Calu3 (cell line): ENCODE data around the gene SSBP3. TPM values are rescaled to one million over a fixed set of nuclear protein-coding genes. Genes with fewer than 3 reads are reported as not detected.

Experiments used
- BruUV-seq: library from RNA; stranded (reverse); fragments of 400-500 nt; replicated peaks from 2 replicates; lab custom pipeline; 2021; lab: Mats Ljungman, UMichigan
- CTCF ChIA-PET: fragments of 300-600 bp; sonication (Branson Sonifier 250); formaldehyde crosslinking; loops from one replicate; lab custom pipeline; 2022; ENCODE audit warnings: antibody characterized with exemption; lab: Charles Lee
- DNase-seq: peaks from one replicate; pipeline ENCODE4 v3.0.0; 2022
- H3K27ac Mint-ChIP-seq: one replicate; pipeline ENCODE4 v1.8.0; 2022; ENCODE audit warnings: mixed read lengths; ENCODE audit not compliant: unreplicated experiment
- H3K27me3 Mint-ChIP-seq: one replicate; pipeline ENCODE4 v1.8.0; 2022; ENCODE audit warnings: mixed read lengths; ENCODE audit not compliant: unreplicated experiment
- H3K36me3 Mint-ChIP-seq: one replicate; pipeline ENCODE4 v1.8.0; 2022; ENCODE audit warnings: mild to moderate bottlenecking, moderate library complexity, mixed read lengths; ENCODE audit not compliant: insufficient read depth, unreplicated experiment
- H3K4me1 Mint-ChIP-seq: one replicate; pipeline ENCODE4 v1.8.0; 2022; ENCODE audit warnings: mild to moderate bottlenecking, low read depth, mixed read lengths; ENCODE audit not compliant: unreplicated experiment
- H3K4me3 Mint-ChIP-seq: one replicate; pipeline ENCODE4 v1.8.0; 2022; ENCODE audit warnings: mild to moderate bottlenecking, low read depth, moderate library complexity, mixed read lengths; ENCODE audit not compliant: unreplicated experiment
- H3K9me3 Mint-ChIP-seq: one replicate; pipeline ENCODE4 v1.8.0; 2022; ENCODE audit warnings: low read depth, mixed read lengths; ENCODE audit not compliant: unreplicated experiment
- intact Hi-C: fragments of 100-400 bp; cut with micrococcal nuclease; formaldehyde crosslinking; loops from one replicate; pipeline ENCODE4 v1.10.0; 2022; ENCODE audit not compliant: unreplicated experiment
- total RNA-seq: library from RNA; stranded (reverse); gene quantifications from 2 replicates; pipeline ENCODE4 v1.2.3, GENCODE V29; 2022
- TF ChIP-seq, protein P1 (sequence below): fragments of 200-600 bp; IDR thresholded peaks from one replicate; pipeline ENCODE4 v1.8.0; 2022; ENCODE audit warnings: antibody characterized with exemption; ENCODE audit not compliant: unreplicated experiment

SSBP3 gene
- total RNA-seq, 1 experiment from 2014 or later, result 16.6 TPM

DNA sequence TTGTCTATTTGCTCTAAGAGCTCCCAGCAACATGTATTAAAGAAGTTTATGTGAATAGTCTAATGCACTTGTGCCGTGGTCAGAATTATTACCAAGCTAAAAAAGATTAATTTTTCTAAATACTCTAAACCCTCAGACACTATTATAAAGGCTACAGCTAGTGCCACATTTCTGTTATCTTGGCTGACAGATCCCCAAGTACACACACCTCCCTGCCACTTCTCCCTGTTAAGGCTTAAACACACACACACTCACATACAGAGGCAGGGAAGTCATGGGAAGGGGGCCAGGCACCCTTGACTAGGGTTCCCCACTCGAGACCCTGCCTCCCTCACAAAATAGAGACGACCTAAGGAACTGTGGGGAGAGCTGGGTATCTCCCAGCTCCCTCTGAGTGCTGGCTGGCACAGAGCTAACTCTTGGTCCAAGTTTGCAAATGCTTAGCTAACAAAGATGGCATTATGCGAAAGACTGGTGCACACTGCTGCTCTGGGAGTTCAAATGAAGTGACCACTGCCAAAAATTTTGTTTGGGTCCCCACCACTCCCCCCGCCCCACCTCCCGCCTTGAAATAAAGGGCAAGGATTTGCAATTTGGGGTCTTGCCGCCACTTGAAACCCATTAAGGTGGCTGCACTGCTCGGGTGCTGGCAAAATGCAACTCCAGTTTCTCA, 9.8 kb downstream of the SSBP3 start:
- Mint-ChIP-seq H3K4me1 (no peaks in the 10 kb centered on the region), H3K4me3 (no peak overlapping the region), H3K9me3 (no peaks in the 10 kb centered on the region), H3K27me3 (no peaks in the 10 kb centered on the region), H3K27ac (no peak overlapping the region), H3K36me3 (no peaks in the 10 kb centered on the region)
- CTCF ChIA-PET, result interaction anchor here (0.7 kb wide), 1 partner anchor 153 kb away, joined by 5 read pairs; no protein-coding TSS in a partner anchor
- intact Hi-C loops, result no loop called here
- DNase-seq, result no peak
- TF ChIP-seq, protein P1, sequence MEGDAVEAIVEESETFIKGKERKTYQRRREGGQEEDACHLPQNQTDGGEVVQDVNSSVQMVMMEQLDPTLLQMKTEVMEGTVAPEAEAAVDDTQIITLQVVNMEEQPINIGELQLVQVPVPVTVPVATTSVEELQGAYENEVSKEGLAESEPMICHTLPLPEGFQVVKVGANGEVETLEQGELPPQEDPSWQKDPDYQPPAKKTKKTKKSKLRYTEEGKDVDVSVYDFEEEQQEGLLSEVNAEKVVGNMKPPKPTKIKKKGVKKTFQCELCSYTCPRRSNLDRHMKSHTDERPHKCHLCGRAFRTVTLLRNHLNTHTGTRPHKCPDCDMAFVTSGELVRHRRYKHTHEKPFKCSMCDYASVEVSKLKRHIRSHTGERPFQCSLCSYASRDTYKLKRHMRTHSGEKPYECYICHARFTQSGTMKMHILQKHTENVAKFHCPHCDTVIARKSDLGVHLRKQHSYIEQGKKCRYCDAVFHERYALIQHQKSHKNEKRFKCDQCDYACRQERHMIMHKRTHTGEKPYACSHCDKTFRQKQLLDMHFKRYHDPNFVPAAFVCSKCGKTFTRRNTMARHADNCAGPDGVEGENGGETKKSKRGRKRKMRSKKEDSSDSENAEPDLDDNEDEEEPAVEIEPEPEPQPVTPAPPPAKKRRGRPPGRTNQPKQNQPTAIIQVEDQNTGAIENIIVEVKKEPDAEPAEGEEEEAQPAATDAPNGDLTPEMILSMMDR, result no peak
- no TSS peak for BruUV-seq

DNA sequence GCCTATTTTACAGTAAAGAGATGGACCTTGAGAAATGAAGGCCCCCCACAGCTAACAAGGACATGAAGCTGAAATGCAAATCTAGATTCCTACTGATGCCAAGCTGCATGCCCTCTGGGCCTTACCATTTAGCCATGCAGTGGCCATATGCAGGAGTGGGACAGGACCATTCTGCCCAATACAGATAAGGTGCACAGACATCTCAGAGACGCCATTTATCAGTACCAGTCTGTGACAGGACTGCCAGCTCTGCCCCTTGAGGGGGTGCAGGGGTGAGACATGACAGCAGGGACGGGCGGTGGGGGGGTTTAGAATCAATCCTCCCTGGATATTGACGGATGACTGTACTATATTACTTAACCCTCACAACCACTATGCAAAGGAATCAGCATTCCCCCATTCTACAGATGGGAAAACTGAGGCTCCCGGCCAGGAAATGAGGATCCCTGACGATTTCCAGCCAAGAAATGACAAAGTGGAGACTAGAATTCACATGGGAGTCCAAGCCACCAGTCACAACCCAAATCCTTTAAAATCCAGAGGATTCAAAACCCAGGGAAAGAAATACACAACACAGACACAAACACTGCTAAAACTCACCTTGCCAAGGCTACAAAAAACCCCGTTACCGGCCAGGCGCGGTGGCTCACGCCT, 10.8 kb downstream of the SSBP3 start:
- Mint-ChIP-seq H3K36me3 (no peaks in the 10 kb centered on the region), H3K4me1 (no peaks in the 10 kb centered on the region), H3K9me3 (no peaks in the 10 kb centered on the region), H3K27me3 (no peaks in the 10 kb centered on the region), H3K27ac (no peak overlapping the region), H3K4me3 (no peak overlapping the region)
- intact Hi-C loops, result no loop called here
- BruUV-seq, result no TSS peak
- TF ChIP-seq, protein P1, result no peak
- CTCF ChIA-PET, result interaction anchor here (0.7 kb wide), 1 partner anchor 77 kb away, joined by 3 read pairs; no protein-coding TSS in a partner anchor
- DNase-seq, result no peak

DNA sequence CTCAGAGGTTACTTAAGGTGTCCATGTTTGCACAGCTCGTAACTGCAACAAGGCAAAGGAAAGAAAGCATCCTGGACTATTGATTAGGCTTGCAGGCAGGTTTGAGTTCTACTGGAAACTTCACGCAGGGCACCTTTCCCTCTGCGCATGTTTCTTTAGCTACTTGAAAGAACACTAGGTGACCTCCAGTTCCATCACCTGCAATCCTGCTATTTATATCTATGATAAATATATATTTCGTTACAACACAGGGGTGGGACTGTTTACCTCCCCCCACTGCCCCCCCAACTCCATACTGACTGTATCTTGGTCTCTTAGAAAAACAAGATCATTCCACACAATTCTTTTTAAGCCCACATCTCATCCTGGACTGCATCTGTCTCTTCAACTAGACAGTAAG, 12.1 kb downstream of the SSBP3 start:
- TF ChIP-seq, protein P1, result no peak
- CTCF ChIA-PET, result interaction anchor here (0.6 kb wide), 1 partner anchor 1467 kb away, joined by 5 read pairs; the partner anchor contains the start of gene SCP2
- Mint-ChIP-seq H3K4me3 (no peak overlapping the region), H3K4me1 (no peaks in the 10 kb centered on the region), H3K9me3 (no peaks in the 10 kb centered on the region), H3K27ac (no peak overlapping the region), H3K27me3 (no peaks in the 10 kb centered on the region), H3K36me3 (no peaks in the 10 kb centered on the region)
- DNase-seq, result no peak
- BruUV-seq, result no TSS peak
- intact Hi-C loops, result no loop called here

DNA sequence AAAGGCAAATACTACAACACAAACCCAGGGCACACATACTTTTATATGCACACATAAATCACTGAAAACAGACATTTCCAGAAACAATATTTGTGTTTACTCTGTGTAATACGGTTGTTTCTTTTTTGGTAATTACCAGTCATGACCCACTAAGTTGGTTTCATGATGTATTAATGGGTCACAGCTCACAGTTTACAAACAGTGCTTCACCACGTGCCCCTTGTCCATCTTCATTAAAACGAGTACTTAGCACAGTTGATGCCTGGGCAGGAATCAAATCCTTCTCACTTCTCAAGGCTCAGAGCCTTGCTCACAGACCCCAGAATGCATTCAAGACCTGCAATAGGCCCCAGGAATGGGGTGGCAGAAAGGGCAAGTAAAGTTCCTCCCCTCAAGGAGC, 13.8 kb downstream of the SSBP3 start:
- no peaks in the 10 kb centered on the region for H3K9me3 Mint-ChIP-seq
- CTCF ChIA-PET, result no interaction called here
- TF ChIP-seq, protein P1, result no peak
- no TSS peak for BruUV-seq
- H3K4me1 Mint-ChIP-seq, result no peaks in the 10 kb centered on the region
- H3K27ac Mint-ChIP-seq, result no peak overlapping the region
- no peaks in the 10 kb centered on the region for H3K36me3 Mint-ChIP-seq
- H3K27me3 Mint-ChIP-seq, result no peaks in the 10 kb centered on the region
- intact Hi-C loops, result no loop called here
- no peak for DNase-seq
- H3K4me3 Mint-ChIP-seq, result no peak overlapping the region
